NT2/D1 (cell line): ENCODE results near the gene ARHGAP32.
"Not testable (repeated sequence)": the region's sequence is repeated elsewhere in the genome, so short reads cannot be mapped to it uniquely, and the experiment has no call there.

ENCODE experiments used
- DNase-seq: peaks from one replicate; pipeline ENCODE4 v3.0.0-alpha.2; 2011; ENCODE audit warnings: low read depth, low spot score
- H3K27me3 ChIP-seq: 2 replicates; pipeline ENCODE4 v1.6.0; 2011; ENCODE audit warnings: mild to moderate bottlenecking; ENCODE audit not compliant: insufficient read length, insufficient read depth
- H3K36me3 ChIP-seq: 2 replicates; pipeline ENCODE4 v1.6.1; 2011; ENCODE audit warnings: mild to moderate bottlenecking, low read length, mixed read lengths; ENCODE audit not compliant: insufficient read depth, insufficient read length
- H3K4me1 ChIP-seq: 2 replicates; pipeline ENCODE4 v1.5.1; 2011; ENCODE audit not compliant: insufficient read depth, insufficient read length
- H3K4me3 ChIP-seq: 2 replicates; pipeline ENCODE4 v1.5.1; 2011; ENCODE audit warnings: low read depth; ENCODE audit not compliant: insufficient read length
- H3K9ac ChIP-seq: 2 replicates; pipeline ENCODE4 v1.6.0; 2011; ENCODE audit warnings: low read depth; ENCODE audit not compliant: insufficient read length
- H3K9me3 ChIP-seq: 2 replicates; pipeline ENCODE4 v1.5.1; 2011; ENCODE audit warnings: mild to moderate bottlenecking, low read length; ENCODE audit not compliant: insufficient read depth
- SUZ12 ChIP-seq: IDR thresholded peaks from 2 replicates; pipeline ENCODE4 v1.6.1; 2011; ENCODE audit not compliant: insufficient read length, insufficient read depth; ENCODE audit errors: extremely low read depth
- YY1 ChIP-seq: IDR thresholded peaks from 2 replicates; pipeline ENCODE4 v1.6.1; 2011; ENCODE audit not compliant: insufficient read length, insufficient read depth
- ZNF274 ChIP-seq: IDR thresholded peaks from 2 replicates; pipeline ENCODE4 v1.6.1; 2011; ENCODE audit warnings: mild to moderate bottlenecking, low read depth, low read length

Gene ARHGAP32

DNA sequence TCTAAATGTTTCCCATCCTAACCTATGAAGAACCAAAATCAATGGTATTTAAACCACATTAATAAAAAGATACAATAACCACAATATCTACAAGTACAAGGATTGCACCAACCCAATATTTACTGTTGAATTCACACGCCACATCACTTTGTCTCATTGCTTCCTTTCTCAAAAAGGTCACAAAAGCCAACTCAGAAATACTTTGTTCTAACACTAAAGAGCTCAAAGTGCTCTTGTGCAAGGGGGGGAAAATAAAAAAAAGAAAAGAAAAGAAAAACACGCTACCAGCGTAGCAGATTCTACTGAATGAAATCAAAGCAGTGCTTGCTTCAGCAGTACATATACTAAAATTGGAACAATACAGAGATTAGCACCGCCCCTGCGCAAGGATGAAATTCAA lies 10.5 kb upstream of the ARHGAP32 start:
- Histone ChIP-seq H3K27me3 (no peaks in the 10 kb centered on the region), H3K4me3 (no peak overlapping the region), H3K36me3 (no peaks in the 10 kb centered on the region), H3K4me1 (no peaks in the 10 kb centered on the region), H3K9me3 (peaks cover 16% of the 10 kb centered on the region), H3K9ac (no peak overlapping the region)
- no peak for TF ChIP-seq ZNF274
- no peak for TF ChIP-seq YY1
- TF ChIP-seq SUZ12: no peak
- DNase-seq: no peak

DNA sequence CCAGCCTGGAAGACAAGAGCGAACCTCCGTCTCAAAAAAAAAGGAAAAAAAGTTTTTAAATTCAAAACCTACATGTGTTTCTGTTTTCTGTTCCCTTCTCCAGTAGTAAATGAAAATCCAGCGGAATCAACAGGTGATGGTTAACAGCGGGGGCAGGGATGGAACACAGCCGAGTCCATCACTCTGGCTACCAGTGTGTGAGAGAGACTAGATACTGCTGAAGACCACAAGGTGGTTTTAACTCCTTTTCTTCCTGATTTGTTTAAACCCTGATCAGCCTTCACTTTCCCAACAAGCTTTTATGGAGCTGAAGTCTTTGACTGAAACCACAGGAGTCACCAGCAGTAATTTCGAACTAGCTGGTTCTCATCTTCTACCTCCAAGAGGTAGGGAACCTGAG lies 3.6 kb upstream of the ARHGAP32 start:
- H3K27me3 ChIP-seq: no peaks in the 10 kb centered on the region
- no peaks in the 10 kb centered on the region for H3K4me1 ChIP-seq
- H3K36me3 ChIP-seq: no peaks in the 10 kb centered on the region
- no peak for TF ChIP-seq YY1
- TF ChIP-seq SUZ12: no peak
- TF ChIP-seq ZNF274: no peak
- H3K9me3 ChIP-seq: peaks cover 16% of the 10 kb centered on the region; the same call in 1 of the 2 replicates
- no peak overlapping the region for H3K9ac ChIP-seq
- no peak overlapping the region for H3K4me3 ChIP-seq
- no peak for DNase-seq

DNA sequence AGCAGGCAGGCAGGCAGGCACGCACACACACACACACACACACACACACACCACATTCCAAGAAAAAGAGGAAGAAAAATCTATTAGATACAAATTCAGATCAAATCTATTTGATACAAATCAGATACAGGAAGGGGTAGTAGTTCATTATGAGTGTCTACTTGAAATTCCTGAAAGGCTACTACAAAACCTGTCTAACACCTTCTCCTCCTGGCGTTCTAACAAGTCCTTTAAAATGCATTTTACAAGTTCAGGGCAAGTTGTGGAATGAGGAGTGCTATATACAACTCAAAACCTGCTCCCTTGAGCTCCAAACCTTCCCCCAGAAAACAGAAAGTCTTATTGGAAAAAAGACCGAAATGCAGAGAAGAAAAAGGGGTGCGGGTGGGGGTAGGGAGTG lies 476 bp downstream of the ARHGAP32 start:
- TF ChIP-seq ZNF274: no peak
- TF ChIP-seq SUZ12: no peak
- no peak for TF ChIP-seq YY1
- Histone ChIP-seq H3K4me1 (no peaks in the 10 kb centered on the region), H3K4me3 (no peak overlapping the region), H3K9ac (no peak overlapping the region), H3K27me3 (no peaks in the 10 kb centered on the region), H3K9me3 (no peaks in the 10 kb centered on the region), H3K36me3 (no peaks in the 10 kb centered on the region)
- DNase-seq: no peak

DNA sequence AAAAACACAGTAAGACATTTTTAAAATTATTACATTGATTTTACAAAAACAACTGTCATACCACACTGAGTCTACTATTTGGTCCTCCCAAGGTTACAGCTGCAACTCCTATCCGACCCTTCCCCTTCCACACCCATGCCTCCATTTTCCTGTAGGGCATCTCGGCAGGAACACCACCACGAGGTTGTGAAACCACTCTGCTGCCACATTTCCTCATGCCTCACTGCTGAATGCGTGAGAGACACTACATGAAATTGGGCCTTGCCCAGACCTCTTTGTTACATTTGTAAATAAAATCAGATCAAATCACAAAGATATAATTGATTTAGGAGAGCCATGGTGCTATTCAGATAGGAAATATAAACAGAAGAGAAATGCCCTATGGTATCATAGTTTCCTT lies 2.0 kb downstream of the ARHGAP32 start:
- Histone ChIP-seq H3K27me3 (no peaks in the 10 kb centered on the region), H3K4me1 (no peaks in the 10 kb centered on the region), H3K4me3 (no peak overlapping the region), H3K36me3 (no peaks in the 10 kb centered on the region), H3K9me3 (no peaks in the 10 kb centered on the region), H3K9ac (no peak overlapping the region)
- TF ChIP-seq ZNF274 (no peak), YY1 (no peak), SUZ12 (no peak)
- no peak for DNase-seq

DNA sequence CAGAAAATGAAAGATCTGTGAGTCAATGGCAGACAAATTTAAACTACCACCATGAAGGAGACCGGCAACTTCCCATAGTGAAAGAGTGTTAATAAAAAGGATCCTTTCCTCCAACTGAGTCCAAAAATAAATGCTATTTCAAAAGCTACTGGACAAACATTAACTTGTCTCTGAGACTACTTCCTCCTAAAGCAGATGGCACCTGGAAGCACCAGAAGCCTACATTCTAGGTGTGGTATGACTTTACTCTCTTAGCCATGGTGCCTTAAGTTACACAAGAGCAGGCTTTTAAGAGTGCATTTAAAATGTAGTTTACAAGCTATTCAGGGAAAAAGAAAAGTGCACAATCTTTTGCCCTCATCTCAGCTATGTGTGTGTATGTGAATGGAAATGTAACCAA lies 2.5 kb downstream of the ARHGAP32 start:
- TF ChIP-seq SUZ12: no peak
- no peak for TF ChIP-seq YY1
- TF ChIP-seq ZNF274: no peak
- Histone ChIP-seq H3K4me1 (no peaks in the 10 kb centered on the region), H3K36me3 (no peaks in the 10 kb centered on the region), H3K9me3 (no peaks in the 10 kb centered on the region), H3K9ac (no peak overlapping the region), H3K4me3 (no peak overlapping the region), H3K27me3 (no peaks in the 10 kb centered on the region)
- DNase-seq: no peak

DNA sequence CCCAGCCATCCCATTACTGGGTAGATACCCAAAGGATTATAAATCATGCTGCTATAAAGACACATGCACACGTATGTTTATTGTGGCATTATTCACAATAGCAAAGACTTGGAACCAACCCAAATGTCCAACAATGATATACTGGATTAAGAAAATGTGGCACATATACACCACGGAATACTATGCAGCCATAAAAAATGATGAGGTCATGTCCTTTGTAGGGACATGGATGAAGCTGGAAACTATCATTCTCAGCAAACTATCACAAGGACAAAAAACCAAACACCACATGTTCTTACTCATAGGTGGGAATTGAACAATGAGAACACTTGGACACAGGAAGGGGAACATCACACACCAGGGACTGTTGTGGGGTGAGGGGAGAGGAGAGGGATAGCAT lies 7.0 kb downstream of the ARHGAP32 start:
- DNase-seq, H3K9ac ChIP-seq, H3K36me3 ChIP-seq, H3K9me3 ChIP-seq, H3K4me1 ChIP-seq, H3K4me3 ChIP-seq, H3K27me3 ChIP-seq: not testable (repeated sequence)

DNA sequence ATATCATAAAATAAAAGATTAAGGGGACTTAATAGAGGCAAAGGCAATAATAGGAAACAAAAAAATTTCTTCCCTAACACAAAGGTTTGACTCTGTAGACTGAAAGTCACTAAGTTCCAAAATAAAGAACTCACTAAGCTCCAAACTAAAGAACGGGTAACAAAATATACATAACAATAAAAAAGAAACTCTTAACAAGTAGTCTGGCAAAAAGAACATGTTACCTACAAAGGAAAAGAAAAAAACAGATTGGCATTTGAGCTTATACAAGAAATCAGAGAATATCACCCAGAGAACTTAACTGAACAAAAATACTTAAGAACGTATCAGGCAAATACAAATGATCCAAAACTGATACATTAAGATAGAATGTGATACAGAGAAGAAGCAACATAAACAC lies 7.5 kb downstream of the ARHGAP32 start:
- Histone ChIP-seq H3K4me1 (no peaks in the 10 kb centered on the region), H3K36me3 (no peaks in the 10 kb centered on the region), H3K9me3 (no peaks in the 10 kb centered on the region), H3K4me3 (no peak overlapping the region), H3K27me3 (no peaks in the 10 kb centered on the region), H3K9ac (no peak overlapping the region)
- no peak for TF ChIP-seq ZNF274
- no peak for TF ChIP-seq SUZ12
- no peak for TF ChIP-seq YY1
- no peak for DNase-seq

DNA sequence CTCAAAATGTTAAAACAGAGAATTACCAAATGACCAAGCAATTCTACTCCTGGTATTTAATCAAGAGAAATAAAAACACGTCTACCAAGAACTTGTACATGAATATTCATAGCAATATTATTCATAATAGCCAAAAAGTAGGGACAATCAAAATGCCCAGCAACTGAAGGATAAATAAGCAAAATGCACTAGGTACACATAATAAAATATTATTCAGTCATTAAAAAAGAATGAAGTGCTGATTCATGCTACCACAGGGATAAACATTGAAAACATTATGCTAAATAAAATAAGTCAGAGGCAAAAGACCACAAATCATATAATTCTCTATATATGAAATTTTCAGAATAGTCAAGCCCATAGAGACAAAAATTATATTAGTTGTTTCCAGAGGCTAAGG lies 24.8 kb downstream of the ARHGAP32 start:
- Histone ChIP-seq H3K27me3 (no peaks in the 10 kb centered on the region), H3K36me3 (no peaks in the 10 kb centered on the region), H3K4me3 (no peak overlapping the region), H3K4me1 (no peaks in the 10 kb centered on the region), H3K9me3 (no peaks in the 10 kb centered on the region; the same call in 1 of the 2 replicates), H3K9ac (no peak overlapping the region)
- DNase-seq: no peak
- no peak for TF ChIP-seq YY1
- TF ChIP-seq ZNF274: no peak
- no peak for TF ChIP-seq SUZ12
